ENCODE data around the gene MYO9A. TPM values are rescaled to one million over a fixed set of nuclear protein-coding genes. Genes with fewer than 3 reads are reported as not detected.

The MYO9A gene
- total RNA-seq, 1 donor from 2014 or later, result 73.4 TPM

- no peak for DNase-seq (ENCODE audit: low spot score)
Measured at GRCh38 chr15:71853543-71853942, 264.4 kb downstream of the MYO9A start.

- DNase-seq (ENCODE audit: low spot score), result no peak
Measured at GRCh38 chr15:71844916-71845315, 273.0 kb downstream of the MYO9A start.

GRCh38 chr15:71841563-71841962, 276.4 kb downstream of the MYO9A start:
- DNase-seq (ENCODE audit: low spot score), result no peak

- DNase-seq (ENCODE audit: low spot score), result no peak
Measured at GRCh38 chr15:71830981-71831380, 287.0 kb downstream of the MYO9A start.

GRCh38 chr15:71826196-71826595, 291.8 kb downstream of the MYO9A start:
- DNase-seq (ENCODE audit: low spot score), result no peak

GRCh38 chr15:71825021-71825730, 292.8 kb downstream of the MYO9A start:
- no peak for DNase-seq (ENCODE audit: low spot score)

- no peak for DNase-seq (ENCODE audit: low spot score)
Measured at GRCh38 chr15:71823801-71824200, 294.1 kb downstream of the MYO9A start.

- no peak for DNase-seq (ENCODE audit: low spot score)
Measured at GRCh38 chr15:71822890-71823630, 294.9 kb downstream of the MYO9A start.

GRCh38 chr15:71821547-71822129, 296.3 kb downstream of the MYO9A start:
- no peak for DNase-seq (ENCODE audit: low spot score)

GRCh38 chr15:71820127-71820526, 297.8 kb downstream of the MYO9A start:
- DNase-seq (ENCODE audit: low spot score), result no peak

GRCh38 chr15:71817351-71817750, 300.6 kb downstream of the MYO9A start:
- no peak for DNase-seq (ENCODE audit: low spot score)

GRCh38 chr15:71815301-71815700, 302.6 kb downstream of the MYO9A start:
- DNase-seq (ENCODE audit: low spot score), result no peak

GRCh38 chr15:71813723-71814470, 304.1 kb downstream of the MYO9A start:
- no peak for DNase-seq (ENCODE audit: low spot score)

GRCh38 chr15:71812966-71813722, 304.8 kb downstream of the MYO9A start:
- no peak for DNase-seq (ENCODE audit: low spot score)

- DNase-seq (ENCODE audit: low spot score), result no peak
Measured at GRCh38 chr15:71811752-71812735, 305.9 kb downstream of the MYO9A start.

- DNase-seq (ENCODE audit: low spot score), result no peak
Measured at GRCh38 chr15:71811036-71811736, 306.8 kb downstream of the MYO9A start.

GRCh38 chr15:71810256-71811035, 307.5 kb downstream of the MYO9A start, which contains the start of gene NR2E3:
Gene NR2E3, plus strand, starts transcription at chr15:71810554. Its CDS starts 190 bp downstream, at chr15:71810744.
- no peak for DNase-seq (ENCODE audit: low spot score)

GRCh38 chr15:71809346-71809745, 308.6 kb downstream of the MYO9A start:
- no peak for DNase-seq (ENCODE audit: low spot score)

Measured in ureter (tissue), 1 donor.